ENCODE measurements around the gene ASTN2. TPM values are rescaled to one million over a fixed set of nuclear protein-coding genes. Genes with fewer than 3 reads are reported as not detected.

ASTN2 gene
- total and polyA plus RNA-seq, 9 of the 15 experiments (the other 6 are each of a cell fraction or from before 2014, with no cell fraction given): 0.56 to 3.5 (median 1.9) TPM

DNA sequence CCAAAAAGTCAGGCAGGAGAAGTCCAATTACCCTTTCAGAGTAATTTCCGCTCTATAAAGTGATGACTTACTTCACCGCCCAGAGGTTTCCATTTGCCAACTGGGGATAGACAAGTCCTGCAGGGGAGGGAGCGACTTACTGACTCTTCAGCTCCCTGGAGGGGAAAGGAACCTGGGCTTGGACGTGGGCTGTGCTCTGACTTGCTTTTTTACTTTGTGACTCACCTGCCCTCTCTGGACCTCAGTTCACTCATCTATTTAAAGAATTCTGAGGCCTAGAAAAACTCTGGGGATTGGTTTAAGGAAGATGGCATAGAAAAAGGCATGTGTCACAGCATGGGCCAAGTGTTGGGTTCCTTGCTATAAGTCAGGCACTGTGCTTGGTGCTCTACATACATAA is 908.2 kb downstream of the ASTN2 start:
- no peak for ATAC-seq
- Histone ChIP-seq H3K9me1 (ENCODE audit: control insufficient read depth, insufficient read depth, low read length) (no peaks in the 10 kb centered on the region), H2AFZ (ENCODE audit: low read depth, low read length) (no peak overlapping the region), H3K79me2 (ENCODE audit: control insufficient read depth, insufficient read depth, low read length) (no peaks in the 10 kb centered on the region), H3K36me3 (ENCODE audit: control insufficient read depth, insufficient read depth, low read length) (no peaks in the 10 kb centered on the region), H3K4me3 (no peak overlapping the region), H3K9ac (ENCODE audit: insufficient read depth in 1 of 2, low read depth in 2 of 2, low read length in 2 of 2) (no peak overlapping the region), H3K9me3 (replicated peaks; ENCODE audit: control insufficient read depth, insufficient read depth, low read depth, low read length) (no peaks in the 10 kb centered on the region), H3K4me1 (replicated peaks in 1 of 2; ENCODE audit: control insufficient read depth in 2 of 2, insufficient read depth in 2 of 2, low read length in 2 of 2) (no peaks in the 10 kb centered on the region), H3K27me3 (ENCODE audit: control insufficient read depth in 2 of 2, insufficient read depth in 2 of 2, low read length in 2 of 2) (no peaks in the 10 kb centered on the region; a peak in 1 of 5 replicates), H4K20me1 (replicated peaks; ENCODE audit: control insufficient read depth, insufficient read depth, low read length) (no peaks in the 10 kb centered on the region), H3K27ac (ENCODE audit: extremely low read depth, low read depth, low read length) (no peak overlapping the region), H3K4me2 (ENCODE audit: insufficient read depth, low read length) (no peak overlapping the region)
- CTCF ChIA-PET (ENCODE audit: low intra/inter-chr PET ratio): no interaction called here
- 9% methylated on average over 4 of the region's 4 CpGs for WGBS (ENCODE audit: insufficient coverage, low coverage, missing lambda C conversion rate)
- in situ Hi-C loops (cut with MboI) (no loop called here), intact Hi-C loops (cut with micrococcal nuclease) (no loop called here)
- no peak for TF ChIP-seq CC2D1A (IDR thresholded peaks at IDR 0.05)
- no peak for TF ChIP-seq FOXA3 (CRISPR knock-in tag; conservative IDR thresholded peaks at IDR 0.05 in 1 of 2, IDR thresholded peaks at IDR 0.05 in 1 of 2)
- TF ChIP-seq CHD1 (IDR thresholded peaks at IDR 0.05; ENCODE audit: low read length): no peak
- TF ChIP-seq ZNF232 (CRISPR knock-in tag; IDR thresholded peaks at IDR 0.05): no peak
- no peak for TF ChIP-seq BMI1 (IDR thresholded peaks at IDR 0.05; ENCODE audit: low read length)
- no peak for TF ChIP-seq ZKSCAN8 (CRISPR knock-in tag; IDR thresholded peaks at IDR 0.05)
- no peak for TF ChIP-seq ZNF444 (CRISPR knock-in tag; IDR thresholded peaks at IDR 0.05)
- no peak for TF ChIP-seq ZSCAN29 (IDR thresholded peaks at IDR 0.05)
- POLR2A ChIA-PET: interaction anchor here (0.6 to 0.7 kb wide), 2 partner anchors 208 to 329 kb away, joined by 3 read pairs; no protein-coding TSS in a partner anchor
- no TSS peak for BruUV-seq (replicated peaks)
- FAIRE-seq: no peak
- no peak for DNase-seq (ENCODE audit: extremely low read depth in 1 of 4, low spot score in 3 of 4)

Data from K562 (cell line).